LNCaP clone FGC (cell line): Measurements from ENCODE around the gene PDGFB.

Experiments
- DNase-seq: peaks from one replicate; pipeline ENCODE4 v3.0.0-alpha.2; 2011; ENCODE audit warnings: low read depth
- H3K4me3 ChIP-seq: 2 replicates; pipeline ENCODE4 v1.5.1; 2011; ENCODE audit warnings: mild to moderate bottlenecking, low read depth, low read length, control low read depth
- TF ChIP-seq, protein P1 (sequence below): IDR thresholded peaks from 2 replicates; pipeline ENCODE4 v1.5.1; 2012; ENCODE audit warnings: mild to moderate bottlenecking; ENCODE audit not compliant: control insufficient read depth, insufficient read depth; ENCODE audit errors: extremely low read depth

PDGFB gene

DNA sequence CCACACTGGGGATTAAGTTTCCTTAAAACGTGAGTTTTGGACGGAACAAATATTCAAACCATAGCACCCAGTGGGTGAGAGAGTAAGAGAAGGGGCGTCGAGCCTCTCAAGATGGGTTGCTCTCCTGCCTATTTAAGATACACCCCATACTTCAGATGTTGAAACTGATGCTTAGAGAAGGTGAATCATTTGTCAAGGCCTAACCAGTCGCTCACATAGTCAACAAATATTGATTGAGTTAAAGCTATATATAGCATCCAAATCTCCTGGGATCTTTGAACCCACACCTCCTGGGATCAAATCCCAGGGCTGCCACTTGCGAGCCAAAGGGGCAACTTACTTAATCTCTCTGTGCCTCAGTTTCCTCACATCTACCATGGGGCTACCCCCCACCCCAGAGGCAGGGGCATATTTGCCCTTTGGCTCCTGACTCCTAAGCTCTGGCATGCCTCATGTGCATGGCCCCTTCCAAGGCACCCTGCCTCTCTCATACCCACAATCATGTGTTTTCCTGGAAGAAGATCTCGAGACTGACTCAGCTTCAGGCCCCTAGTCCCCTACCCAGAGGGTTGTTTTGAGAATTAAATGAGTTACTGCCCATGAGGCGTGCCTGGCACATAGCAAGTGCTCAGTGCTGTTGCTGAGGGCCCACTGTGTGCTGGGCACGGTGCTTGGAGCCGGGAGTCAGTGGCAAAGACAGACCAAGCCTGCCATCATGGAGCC lies 19.0 kb upstream of the PDGFB start:
- TF ChIP-seq, protein P1, sequence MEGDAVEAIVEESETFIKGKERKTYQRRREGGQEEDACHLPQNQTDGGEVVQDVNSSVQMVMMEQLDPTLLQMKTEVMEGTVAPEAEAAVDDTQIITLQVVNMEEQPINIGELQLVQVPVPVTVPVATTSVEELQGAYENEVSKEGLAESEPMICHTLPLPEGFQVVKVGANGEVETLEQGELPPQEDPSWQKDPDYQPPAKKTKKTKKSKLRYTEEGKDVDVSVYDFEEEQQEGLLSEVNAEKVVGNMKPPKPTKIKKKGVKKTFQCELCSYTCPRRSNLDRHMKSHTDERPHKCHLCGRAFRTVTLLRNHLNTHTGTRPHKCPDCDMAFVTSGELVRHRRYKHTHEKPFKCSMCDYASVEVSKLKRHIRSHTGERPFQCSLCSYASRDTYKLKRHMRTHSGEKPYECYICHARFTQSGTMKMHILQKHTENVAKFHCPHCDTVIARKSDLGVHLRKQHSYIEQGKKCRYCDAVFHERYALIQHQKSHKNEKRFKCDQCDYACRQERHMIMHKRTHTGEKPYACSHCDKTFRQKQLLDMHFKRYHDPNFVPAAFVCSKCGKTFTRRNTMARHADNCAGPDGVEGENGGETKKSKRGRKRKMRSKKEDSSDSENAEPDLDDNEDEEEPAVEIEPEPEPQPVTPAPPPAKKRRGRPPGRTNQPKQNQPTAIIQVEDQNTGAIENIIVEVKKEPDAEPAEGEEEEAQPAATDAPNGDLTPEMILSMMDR: no peak
- H3K4me3 ChIP-seq: no peak overlapping the region
- DNase-seq: no peak

DNA sequence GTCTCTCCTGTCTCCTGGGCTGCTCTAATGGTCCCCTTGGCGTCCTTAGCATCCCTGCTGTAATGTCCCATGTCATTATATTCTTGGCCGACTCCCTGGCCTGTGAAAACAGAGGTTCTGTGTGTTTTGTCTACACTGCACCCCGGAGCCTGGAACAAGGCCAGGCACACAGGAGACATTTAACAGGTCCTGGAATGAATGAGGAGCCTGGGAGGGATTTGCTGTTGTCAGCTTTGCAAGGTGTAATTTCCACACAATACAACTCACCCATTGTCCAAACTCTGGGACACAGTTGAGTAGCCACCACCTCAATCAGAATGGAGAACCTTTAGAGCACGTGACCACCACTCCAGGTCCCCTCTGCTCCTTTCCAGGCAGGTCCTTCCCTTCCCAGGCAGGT lies 14.9 kb upstream of the PDGFB start:
- TF ChIP-seq, protein P1: no peak
- H3K4me3 ChIP-seq: no peak overlapping the region
- DNase-seq: no peak

DNA sequence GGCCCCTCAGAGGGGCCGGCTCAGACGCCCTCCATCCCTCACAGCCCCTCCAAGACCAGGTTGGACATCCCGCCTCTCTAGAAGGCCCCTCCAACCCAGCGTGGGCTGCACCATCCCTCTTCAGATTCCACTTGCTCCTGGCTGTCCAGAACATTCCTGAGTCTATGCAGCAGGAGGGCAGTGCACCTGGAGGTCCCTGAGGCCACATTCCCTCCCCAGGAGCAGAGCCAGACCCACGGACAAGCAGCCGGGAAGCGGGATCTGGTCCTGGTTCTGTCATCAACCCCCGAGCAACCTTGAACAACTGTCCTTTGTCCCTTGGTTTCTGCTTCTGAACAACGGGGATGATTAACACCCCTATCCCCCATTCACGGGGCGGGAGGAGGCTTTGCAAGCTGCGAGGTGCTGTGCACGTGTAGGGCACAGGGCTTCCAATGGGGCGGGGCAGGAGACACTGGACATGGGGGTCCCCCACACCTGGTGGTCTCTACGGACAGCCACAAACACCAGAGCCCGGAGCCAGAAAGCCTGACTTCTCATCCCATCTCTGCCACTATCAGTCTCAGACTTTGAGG lies 13.2 kb upstream of the PDGFB start:
- no peak overlapping the region for H3K4me3 ChIP-seq
- DNase-seq: no peak
- TF ChIP-seq, protein P1: no peak

DNA sequence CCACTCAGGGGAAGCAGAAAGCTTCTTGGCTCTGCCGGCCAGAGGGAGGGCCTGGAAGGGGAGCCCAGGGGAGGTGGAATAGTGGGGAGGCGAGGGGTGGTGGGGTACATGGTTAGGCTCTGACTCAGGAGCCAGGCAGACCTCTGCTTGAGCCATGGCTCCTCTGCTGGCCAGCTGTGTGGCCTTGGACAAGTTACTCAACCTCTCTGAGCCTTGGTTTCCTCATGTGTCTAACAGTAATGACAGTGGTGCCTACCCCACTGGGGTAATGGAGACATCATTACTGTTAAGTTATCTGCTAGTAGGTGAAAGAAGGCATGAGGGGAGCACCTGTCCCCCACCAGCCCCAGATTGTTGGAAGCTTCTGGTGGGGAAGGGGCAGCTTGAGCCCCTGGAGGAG lies 12.2 kb upstream of the PDGFB start:
- no peak overlapping the region for H3K4me3 ChIP-seq
- TF ChIP-seq, protein P1: no peak
- DNase-seq: no peak

DNA sequence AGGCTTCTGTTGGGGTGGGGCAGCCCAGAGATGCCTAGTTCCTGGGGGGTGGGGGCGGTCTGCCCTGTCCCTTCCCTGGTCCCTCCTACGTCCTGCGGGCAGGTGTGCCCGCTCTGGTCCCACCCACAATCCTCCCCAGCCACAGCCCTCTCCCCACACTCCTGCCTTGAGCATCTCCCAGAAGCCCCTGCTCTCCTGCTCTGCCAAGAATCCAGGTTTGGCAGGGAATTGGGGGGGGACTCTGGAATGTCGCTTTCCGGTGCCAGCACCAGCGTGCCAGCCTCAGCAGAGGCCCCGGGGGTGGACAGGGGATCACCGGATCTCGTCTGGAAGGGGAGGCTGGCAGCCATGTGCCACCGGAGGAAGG lies 11.4 kb upstream of the PDGFB start:
- TF ChIP-seq, protein P1: no peak
- no peak overlapping the region for H3K4me3 ChIP-seq
- no peak for DNase-seq

DNA sequence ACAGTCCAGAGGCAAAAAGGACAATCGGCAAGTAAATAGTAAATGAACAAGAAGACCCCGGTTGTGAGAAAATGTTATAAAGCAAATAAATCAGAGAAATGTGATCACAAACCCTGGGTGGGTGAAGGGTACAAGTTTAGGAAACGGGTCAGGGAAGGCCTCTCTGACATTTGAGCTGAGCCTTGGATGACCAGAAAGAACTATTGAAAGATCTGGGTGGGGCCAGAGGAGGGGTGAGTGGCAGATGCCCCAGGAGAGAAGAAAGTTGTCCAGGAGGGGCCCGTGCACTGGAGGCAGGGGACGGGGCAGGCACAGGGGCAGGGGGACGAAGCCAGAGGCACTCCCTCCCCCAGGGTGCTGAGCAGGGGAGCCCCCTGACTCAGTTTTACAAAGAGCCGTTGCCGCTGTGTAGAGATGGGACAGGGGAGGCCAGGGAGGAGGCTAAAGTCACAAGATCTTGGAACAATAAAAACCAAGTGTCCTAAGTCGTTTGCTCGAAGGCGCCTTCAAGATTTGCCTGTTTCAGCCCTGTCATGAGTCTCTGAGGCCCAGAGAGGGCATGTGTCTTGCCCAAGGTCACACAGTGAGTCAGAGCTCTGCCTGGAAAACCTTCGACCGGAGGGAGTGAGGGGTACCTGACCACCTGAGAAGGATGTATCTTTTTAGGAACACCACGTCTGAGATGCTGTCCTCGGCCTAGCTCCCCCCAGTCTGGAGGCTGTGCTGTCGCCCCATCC lies 10.8 kb upstream of the PDGFB start:
- no peak overlapping the region for H3K4me3 ChIP-seq
- TF ChIP-seq, protein P1: no peak
- DNase-seq: no peak

DNA sequence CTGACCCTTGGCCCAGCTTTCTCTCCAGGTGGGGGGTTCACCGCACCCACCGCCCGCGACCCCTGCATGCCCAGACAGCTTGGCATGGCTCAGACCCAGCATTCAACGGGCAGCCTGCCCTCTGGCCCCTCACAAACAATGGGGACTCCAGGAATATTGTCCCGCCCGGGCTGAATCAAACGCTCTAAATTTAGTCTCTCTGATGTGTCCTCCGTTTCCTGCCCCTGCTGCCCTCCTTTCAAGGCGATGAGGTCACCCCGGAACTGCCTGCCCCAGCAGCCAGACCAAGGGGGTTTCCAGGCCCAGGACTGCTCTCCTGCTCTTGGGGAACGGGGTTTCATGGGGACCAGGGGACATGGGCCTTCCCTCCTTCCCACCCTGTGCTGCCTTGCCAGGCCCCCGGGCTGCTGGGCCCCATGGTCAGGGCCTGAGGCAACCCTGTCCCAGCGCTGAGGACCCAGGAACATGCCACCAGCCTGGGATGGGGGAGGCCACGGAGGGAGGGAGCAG lies 10.1 kb upstream of the PDGFB start:
- no peak overlapping the region for H3K4me3 ChIP-seq
- DNase-seq: no peak

More for the DNA sequence above, 10.1 kb upstream of the PDGFB start:
- TF ChIP-seq, protein P1: no peak
